IPS-NIHi11 (cell line): Measurements from ENCODE around the gene ST6GALNAC3.

ENCODE experiments used
- DNase-seq: peaks from one replicate; pipeline ENCODE4 v3.0.0; 2012; ENCODE audit warnings: mixed read lengths, low spot score

Gene ST6GALNAC3

DNA sequence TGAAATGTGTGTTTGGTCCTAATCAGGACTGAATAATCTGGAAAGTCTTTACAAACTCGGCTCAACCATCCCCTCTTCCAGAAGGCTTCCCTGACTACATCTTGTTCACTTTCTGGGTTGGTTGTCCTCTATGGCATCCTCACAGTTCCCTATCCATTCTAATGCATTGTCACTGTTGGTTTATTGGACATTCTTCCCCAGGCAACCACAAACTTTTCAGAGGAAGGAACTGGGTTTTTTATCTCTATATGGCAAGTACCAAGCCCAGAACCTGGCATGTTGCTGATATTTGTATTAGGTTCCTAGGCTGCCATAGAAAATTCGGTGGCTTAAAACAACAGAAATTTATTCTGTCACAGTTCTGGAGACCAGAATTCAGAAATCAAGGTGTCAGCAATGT, 429.2 kb downstream of the ST6GALNAC3 start:
- DNase-seq = no peak

GRCh38 chr1:76507376-76507775, 432.8 kb downstream of the ST6GALNAC3 start:
- DNase-seq = no peak

DNA sequence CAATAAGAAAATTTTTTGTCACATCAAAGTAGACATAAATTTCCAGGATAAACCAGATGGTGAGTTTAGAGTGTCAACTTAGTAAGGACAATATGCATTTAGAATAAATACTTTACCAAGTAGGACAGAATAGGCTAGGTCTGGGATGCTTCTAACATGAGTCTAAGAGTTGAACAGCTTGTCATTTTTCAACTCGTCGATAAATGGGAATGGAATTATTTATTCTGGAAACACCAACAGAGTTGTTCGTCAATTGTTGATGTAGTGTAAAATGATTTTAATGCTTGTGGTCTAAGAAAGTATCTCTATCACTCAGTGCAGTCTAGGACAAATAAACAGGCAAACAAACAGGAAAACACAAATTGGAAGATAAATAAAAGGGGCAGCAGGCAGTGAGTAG, 434.3 kb downstream of the ST6GALNAC3 start:
- DNase-seq = no peak

DNA sequence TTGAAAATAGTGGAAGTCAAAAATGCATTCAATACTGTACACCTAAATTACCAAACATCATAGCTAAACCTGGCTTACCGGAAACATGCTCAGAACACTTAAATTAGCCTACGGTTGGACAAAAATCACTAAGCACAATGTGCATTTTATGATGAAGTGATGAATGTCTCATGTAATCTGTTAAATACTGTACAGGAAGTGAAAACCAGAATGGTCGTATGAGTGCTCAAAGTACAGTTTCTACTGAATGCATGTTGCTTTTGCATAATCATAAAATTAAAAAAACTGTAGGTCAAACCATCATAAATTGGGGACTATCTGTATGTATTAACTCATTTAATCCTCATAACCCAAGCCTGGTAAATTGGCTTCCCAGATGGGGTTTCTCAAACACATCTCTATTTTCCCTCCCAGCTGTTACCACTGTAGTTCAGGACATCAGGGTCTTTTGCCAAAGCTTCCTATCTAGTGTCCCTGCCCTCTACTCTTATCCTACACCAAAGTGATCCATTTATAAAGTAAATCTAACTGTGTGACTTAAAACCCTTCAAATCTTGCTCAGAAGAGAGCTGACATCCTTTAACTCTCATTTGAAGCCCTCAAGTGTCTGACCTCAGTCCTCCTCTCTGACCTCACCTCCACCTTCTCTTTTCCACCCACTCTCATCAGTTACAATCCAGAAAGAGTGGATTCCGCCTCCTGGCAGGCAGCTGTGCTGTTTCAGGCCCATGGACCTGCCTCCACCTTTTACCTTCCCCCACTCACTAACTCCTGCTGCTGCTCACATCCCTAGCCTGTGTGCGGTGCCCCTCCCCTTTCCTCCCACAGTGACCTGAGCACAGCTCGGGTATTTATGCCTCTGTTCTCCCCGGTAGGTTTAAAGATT, 436.4 kb downstream of the ST6GALNAC3 start:
- DNase-seq = peak; percentile 56

DNA sequence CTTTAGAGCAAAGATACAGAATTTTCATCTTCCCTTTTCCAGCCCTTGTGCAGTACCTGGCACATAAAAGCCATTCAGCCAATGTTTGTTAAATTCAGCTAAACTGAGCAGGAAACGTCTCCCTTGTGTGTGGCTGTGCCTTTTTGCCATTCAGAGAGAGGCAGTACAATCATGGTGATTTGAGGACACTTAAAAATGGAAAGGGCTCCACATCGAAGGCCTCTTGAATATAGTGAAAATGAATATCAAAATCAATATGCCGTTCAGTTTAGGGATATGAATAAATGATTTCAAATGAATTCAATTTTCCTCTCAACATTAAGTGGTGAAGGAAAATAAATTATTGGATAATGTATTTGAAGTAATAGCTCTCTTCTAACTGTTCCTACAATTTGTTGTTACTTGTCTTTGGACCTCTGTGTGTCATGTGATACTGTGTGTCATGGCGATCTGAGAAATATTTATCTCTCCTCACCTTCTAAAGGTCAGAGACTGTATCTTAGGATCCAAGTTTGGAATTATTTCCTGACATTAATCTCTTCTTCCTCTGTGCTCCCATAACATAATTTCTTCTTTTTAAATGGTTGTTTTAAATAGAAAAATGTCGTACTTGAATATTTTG, 437.1 kb downstream of the ST6GALNAC3 start:
- DNase-seq = no peak

DNA sequence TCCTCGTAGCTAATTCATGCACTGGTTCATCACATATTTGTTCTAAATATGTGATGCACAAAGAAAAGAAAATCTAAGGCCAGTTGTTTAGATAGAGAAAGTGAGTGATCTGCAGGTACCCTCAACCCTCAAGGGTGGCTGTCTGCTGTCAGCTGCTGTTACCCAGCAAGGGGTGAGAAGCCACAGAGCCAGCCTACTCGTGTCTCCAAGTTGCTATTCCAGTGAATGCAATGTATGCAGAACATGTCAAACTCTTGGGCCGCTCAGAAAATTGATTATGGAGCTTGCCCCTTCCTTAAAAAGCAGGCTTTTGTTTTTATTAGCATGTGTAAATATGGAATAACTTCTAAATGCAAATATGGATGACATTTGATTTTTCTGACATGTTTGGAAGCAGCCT, 456.4 kb downstream of the ST6GALNAC3 start:
- DNase-seq = no peak

DNA sequence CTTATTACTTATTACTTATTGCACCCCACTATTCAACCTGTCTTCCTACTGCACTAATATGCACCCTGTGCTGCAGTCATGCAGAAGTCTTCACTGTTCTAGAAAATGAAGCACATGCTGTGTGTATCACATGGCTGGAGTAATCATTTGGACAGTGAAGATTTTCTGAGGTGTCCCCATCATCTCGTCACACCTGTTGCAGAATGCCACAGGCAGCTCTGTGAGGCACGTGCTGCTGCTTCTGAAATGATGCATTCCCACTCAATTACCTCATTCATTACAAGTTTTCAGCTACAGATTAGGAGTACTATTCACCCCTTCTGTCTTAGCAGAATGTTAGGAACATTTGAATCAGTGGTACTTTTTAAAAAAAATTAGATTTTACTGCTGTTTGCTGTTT, 467.1 kb downstream of the ST6GALNAC3 start:
- DNase-seq = no peak

DNA sequence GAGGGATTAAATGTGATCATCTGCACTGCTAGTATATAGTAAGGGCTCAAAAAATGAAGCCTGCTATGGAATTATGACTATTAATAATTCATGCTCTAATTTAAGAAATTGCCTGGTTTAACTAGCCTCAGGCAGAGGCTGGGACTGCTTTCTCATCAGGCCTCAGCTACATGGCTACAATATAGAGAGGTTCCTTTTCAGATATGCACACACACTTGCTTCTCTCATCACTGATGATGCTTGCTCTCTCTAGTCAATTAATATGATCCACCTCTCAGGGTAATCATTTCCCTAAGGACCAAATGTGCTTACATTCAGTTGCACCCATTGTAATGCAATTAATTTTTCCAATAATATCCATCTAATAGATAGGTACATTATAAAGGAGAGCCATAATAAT, 467.8 kb downstream of the ST6GALNAC3 start:
- DNase-seq = no peak

DNA sequence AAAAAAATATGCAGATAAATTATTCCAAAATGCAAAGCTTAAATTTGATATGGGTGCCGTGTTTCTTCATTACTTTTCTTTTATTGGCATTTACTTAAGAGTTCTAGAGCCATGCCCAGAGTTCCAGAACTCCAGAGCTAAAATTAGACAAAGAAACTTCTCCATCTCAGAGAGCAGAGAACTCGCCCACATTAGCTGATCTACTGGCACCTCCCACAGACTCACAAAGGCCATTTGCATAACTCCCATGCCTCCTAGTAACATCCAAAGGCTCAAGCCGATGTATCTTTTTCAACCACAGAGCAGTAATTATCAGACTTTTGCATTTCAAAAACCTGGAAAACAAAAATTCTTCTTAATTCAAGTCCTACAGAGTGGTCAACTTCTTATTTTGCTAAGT, 468.9 kb downstream of the ST6GALNAC3 start:
- no peak for DNase-seq

DNA sequence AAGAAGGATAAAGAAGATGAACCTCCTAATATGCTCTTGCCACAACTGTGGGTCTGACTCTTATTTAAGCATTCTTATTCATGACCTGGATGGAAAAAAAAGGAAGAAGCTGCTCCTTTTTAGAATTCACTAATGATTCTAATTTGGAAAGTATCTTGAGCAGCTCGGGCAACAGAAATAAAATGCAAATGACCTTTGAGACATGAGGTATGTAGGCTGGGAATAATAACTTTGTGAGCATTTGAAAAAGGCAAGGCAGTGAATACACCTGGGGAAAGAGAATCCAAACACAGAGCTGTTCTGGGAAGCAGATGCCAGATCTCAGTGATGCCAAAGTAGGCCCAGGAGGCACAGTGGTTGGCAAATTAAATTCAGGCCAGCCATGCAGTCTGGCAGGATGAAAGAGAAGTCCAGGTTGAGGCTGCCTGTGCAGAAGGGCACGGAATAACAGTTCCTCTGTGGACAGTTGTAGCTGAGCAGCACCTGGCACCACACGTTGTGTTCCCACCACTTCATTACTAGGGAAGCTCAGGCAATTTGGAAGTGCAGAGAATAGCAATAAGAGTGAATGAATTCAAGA, 471.9 kb downstream of the ST6GALNAC3 start:
- DNase-seq = no peak

DNA sequence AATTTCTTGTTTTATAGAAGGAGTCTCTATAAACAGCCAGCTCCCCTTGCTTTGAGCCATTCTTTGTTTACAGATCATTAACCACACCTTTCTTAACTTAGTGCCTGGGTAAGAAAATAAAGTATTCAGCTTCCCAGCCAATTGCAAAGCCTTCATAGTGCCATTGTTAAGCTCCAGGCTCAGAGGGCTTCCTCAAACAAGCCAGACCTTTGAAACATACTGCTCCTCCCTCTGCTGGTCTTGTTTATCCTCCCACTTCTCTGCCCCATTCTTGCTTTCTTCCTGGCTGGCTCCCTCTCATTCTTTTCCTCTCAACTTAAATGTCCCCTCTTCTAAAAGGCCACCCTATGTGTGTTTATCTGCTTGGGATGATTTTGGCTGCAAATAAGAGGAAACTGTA, 473.4 kb downstream of the ST6GALNAC3 start:
- DNase-seq = peak; percentile 26

- DNase-seq = no peak
Observed at GRCh38 chr1:76548513-76549100, 474.1 kb downstream of the ST6GALNAC3 start.

GRCh38 chr1:76554283-76554682, 479.7 kb downstream of the ST6GALNAC3 start:
- DNase-seq = no peak

- no peak for DNase-seq
Observed at GRCh38 chr1:76562292-76562691, 487.7 kb downstream of the ST6GALNAC3 start.

DNA sequence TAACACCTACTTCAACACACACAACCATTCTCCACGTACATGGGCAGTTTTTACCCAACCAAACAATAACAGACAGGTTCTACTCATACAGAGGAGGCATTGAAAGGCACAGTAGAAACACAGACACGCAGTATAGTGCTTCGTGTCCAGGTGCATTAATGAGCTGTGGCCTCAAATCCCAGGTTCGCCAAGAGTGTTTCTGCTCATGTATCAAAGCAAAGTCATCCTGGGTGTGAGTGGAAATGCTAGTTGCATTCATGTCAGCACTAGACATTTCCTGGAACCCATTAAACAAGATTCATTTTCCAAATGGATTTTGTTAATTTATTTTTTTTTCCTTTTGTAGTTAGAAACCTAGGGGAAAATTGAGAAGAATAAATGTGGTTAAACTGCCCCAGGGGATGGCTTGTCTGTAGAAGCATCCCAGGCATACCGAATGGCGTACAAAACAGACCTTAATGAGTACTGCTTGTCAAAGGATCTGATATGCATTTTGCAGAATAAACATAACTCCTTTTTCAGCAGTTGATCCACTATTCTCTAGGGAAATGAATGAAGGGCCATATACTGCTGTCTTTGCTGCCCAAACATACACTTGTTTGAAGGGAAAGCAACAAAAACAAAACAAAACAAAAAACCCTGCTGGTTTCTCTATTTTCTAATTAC, 494.2 kb downstream of the ST6GALNAC3 start:
- no peak for DNase-seq

- no peak for DNase-seq
Observed at GRCh38 chr1:76571248-76571647, 496.7 kb downstream of the ST6GALNAC3 start.

DNA sequence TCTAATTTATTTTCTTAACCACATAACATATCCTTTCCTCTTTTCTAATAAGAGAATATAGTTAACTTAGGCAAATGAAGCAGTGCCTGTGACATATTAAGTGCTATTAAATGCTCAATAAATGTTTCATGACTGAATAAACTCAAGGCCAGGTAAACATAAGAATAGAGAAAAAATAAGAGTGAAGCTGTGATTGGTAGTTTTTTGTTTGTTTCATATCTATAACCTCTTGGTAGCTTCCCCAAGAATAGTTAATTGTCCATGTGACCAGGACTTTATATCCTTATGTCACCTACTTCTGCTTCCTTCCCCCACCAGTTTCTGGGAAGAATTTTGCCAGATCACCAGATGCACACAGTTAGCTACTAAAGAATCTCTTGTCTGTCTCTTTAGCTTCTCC, 497.7 kb downstream of the ST6GALNAC3 start:
- DNase-seq = no peak

DNA sequence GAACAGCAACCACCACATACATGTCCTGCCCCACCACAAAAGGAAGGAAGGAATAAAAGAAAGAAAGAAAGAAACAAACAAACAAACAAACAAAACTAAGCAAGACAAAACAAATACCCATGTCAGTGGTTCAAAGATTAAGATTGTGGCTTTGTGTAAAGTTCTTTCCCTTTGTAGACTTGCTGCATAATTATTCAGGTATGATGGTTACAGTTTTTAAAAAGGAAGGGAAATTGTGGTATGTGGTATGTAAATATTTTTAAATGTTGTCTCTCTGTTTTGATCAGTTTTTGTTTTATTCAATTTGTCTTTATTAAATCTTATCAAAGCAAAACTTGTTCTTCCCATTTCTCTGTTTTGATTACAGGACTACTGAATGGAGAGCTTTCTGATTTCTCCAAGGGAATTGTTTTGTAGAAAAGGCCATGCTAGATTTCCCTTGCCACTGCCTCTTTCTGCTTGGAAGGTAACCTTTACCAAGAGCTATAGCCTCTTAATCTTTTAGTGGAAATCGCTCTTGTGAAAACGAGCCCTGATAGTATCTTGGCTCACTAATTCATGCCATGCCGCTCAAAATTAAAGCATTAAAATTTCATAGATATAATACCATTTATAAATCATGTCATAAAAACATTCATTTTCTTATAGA, 502.5 kb downstream of the ST6GALNAC3 start:
- no peak for DNase-seq

- no peak for DNase-seq
Observed at GRCh38 chr1:76577525-76578185, 503.1 kb downstream of the ST6GALNAC3 start.

DNA sequence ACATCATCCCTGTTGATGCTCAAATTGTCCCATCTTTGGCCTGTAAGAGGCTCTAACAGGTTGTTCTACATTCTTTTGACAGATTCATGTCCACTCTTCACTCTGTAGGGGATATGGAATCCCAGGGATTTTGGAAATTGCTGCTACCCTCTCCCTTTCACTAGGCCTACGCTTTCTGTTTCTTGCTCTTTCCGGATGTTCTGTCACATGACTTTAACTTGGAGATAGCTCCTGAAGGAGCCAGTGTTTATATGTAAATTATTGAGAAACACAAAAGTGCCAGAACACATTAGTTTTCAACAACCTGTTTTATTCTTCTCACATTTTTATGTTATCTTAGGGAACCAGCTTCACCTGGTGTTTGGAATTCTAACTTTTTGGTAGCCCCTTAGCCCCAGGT, 505.7 kb downstream of the ST6GALNAC3 start:
- no peak for DNase-seq

- no peak for DNase-seq
Observed at GRCh38 chr1:76581712-76582111, 507.2 kb downstream of the ST6GALNAC3 start.
